NT2/D1 (cell line): ENCODE results near the gene SPRY4.

ENCODE experiments used
- SUZ12 ChIP-seq: IDR thresholded peaks from 2 replicates; pipeline ENCODE4 v1.6.1; 2011; ENCODE audit not compliant: insufficient read length, insufficient read depth; ENCODE audit errors: extremely low read depth
- YY1 ChIP-seq: IDR thresholded peaks from 2 replicates; pipeline ENCODE4 v1.6.1; 2011; ENCODE audit not compliant: insufficient read length, insufficient read depth
- ZNF274 ChIP-seq: IDR thresholded peaks from 2 replicates; pipeline ENCODE4 v1.6.1; 2011; ENCODE audit warnings: mild to moderate bottlenecking, low read depth, low read length

DNA sequence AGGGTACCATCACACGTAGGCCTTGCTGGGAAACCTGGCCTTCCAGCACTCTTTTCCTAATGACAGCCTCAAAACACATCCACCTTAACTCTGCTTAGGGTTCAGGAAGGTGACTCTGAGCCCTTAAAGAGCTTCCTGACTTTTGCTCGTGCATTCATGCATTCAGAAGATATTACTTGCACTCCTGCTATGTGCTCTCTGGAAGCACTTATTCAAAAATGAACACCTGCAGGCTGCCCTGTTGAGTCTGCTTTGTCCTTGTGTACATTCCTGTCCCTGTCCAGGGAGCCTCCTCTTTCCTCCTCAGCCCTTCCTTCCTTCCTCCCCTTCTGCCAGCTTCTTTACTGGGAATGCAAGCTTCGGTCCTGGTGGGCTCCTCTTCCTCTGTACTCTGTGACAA, 61.5 kb downstream of the SPRY4 start:
- no peak for TF ChIP-seq YY1
- TF ChIP-seq ZNF274, result no peak
- no peak for TF ChIP-seq SUZ12
